Osteoblast (primary cell): Measurements from ENCODE around the gene TBX3. TPM values are rescaled to one million over a fixed set of nuclear protein-coding genes. Genes with fewer than 3 reads are reported as not detected.

ENCODE experiments used
- DNase-seq: peaks from one replicate; pipeline ENCODE4 v3.0.0; 2011; ENCODE audit warnings: low spot score, mixed read lengths; ENCODE audit not compliant: insufficient read length; ENCODE audit errors: missing footprints
- H2AFZ ChIP-seq: 2 replicates; pipeline ENCODE4 v1.6.0; 2011; ENCODE audit warnings: mild to moderate bottlenecking, low read length
- H3K27ac ChIP-seq: 2 replicates; pipeline ENCODE4 v1.5.1; 2011; ENCODE audit warnings: mild to moderate bottlenecking, low read depth, low read length, moderate library complexity
- H3K27me3 ChIP-seq: 2 replicates; pipeline ENCODE4 v1.6.0; 2012; ENCODE audit warnings: mild to moderate bottlenecking, control low read depth, inconsistent platforms, low read length, moderate library complexity; ENCODE audit not compliant: insufficient read depth
- H3K36me3 ChIP-seq: 2 replicates; pipeline ENCODE4 v1.5.1; 2011; ENCODE audit warnings: mild to moderate bottlenecking, low read length, control low read depth, moderate library complexity; ENCODE audit not compliant: insufficient read depth
- H3K4me1 ChIP-seq: 2 replicates; pipeline ENCODE4 v1.5.1; 2011; ENCODE audit warnings: mild to moderate bottlenecking, low read length, control low read depth, moderate library complexity; ENCODE audit not compliant: insufficient read depth
- H3K4me2 ChIP-seq: 2 replicates; pipeline ENCODE4 v1.6.0; 2011; ENCODE audit warnings: mild to moderate bottlenecking, low read length; ENCODE audit not compliant: insufficient read depth
- H3K4me3 ChIP-seq: fragments of 200-600 bp; sonication (generic); 3 replicates; pipeline ENCODE4 v1.5.1; 2012; ENCODE audit warnings: mild to moderate bottlenecking, low read length, inconsistent platforms; ENCODE audit not compliant: insufficient read depth
- H3K79me2 ChIP-seq: 2 replicates; pipeline ENCODE4 v1.6.0; 2012; ENCODE audit warnings: mild to moderate bottlenecking, low read length, control low read depth, inconsistent platforms; ENCODE audit not compliant: insufficient read depth
- H3K9me3 ChIP-seq: 2 replicates; pipeline ENCODE4 v1.5.1; 2011; ENCODE audit warnings: low read depth, low read length, control low read depth
- H4K20me1 ChIP-seq: 2 replicates; pipeline ENCODE4 v1.6.0; 2012; ENCODE audit warnings: mild to moderate bottlenecking, low read length, control low read depth; ENCODE audit not compliant: insufficient read depth
- total RNA-seq: library from RNA; depleted of rRNA; stranded (reverse); fragments of >200 nt; gene quantifications from 2 replicates; pipeline ENCODE4 v1.2.3, GENCODE V29; 2012
- TF ChIP-seq, protein P1 (sequence below): IDR thresholded peaks from 2 replicates; pipeline ENCODE4 v1.5.1; 2011; ENCODE audit warnings: mild to moderate bottlenecking, low read depth, low read length, moderate library complexity; ENCODE audit errors: extremely low read depth

TBX3 gene
- total RNA-seq, 1 donor, result 11.9 TPM

DNA sequence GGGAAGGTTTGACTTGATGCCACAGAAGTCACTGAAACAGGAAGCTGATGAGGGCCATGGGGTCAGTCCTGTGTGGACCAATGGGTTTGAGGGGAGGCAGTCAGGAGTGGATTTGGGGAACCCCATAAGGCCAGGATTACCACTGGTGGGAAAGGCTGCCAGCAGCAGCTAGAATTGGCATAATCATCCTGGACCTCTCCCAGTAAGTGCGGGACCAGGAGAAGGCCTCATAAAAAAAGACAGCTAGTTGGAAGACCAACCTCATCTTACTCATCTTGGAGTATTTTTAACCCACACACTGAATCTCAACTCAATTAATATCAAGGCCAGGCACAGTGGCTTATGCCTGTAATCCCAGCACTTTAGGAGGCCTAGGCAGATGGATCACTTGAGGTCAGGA is 22.7 kb downstream of the TBX3 start:
- DNase-seq, result peak; percentile 25
- H2AFZ ChIP-seq, result no peak overlapping the region
- TF ChIP-seq, protein P1, sequence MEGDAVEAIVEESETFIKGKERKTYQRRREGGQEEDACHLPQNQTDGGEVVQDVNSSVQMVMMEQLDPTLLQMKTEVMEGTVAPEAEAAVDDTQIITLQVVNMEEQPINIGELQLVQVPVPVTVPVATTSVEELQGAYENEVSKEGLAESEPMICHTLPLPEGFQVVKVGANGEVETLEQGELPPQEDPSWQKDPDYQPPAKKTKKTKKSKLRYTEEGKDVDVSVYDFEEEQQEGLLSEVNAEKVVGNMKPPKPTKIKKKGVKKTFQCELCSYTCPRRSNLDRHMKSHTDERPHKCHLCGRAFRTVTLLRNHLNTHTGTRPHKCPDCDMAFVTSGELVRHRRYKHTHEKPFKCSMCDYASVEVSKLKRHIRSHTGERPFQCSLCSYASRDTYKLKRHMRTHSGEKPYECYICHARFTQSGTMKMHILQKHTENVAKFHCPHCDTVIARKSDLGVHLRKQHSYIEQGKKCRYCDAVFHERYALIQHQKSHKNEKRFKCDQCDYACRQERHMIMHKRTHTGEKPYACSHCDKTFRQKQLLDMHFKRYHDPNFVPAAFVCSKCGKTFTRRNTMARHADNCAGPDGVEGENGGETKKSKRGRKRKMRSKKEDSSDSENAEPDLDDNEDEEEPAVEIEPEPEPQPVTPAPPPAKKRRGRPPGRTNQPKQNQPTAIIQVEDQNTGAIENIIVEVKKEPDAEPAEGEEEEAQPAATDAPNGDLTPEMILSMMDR, result no peak

DNA sequence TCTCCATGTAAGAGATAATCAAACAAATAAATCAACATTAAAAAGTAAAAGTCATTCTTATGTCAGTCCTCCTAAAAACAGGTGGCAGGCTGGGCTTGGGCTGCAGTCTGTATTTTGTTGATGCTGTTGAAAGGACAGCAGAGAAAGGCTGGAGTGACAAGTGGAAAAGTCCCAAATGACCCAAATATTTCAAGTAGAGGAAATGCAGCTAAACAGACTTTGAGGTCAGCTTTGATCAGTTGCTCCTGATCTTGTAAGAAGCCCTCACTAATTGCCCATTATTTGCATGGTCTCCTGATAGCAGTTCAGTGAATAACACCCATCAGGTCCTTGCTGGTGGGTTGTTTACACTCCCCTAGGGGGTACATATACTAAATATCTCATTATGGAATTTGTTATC is 24.9 kb downstream of the TBX3 start:
- Histone ChIP-seq H3K4me3 (no peak overlapping the region), H3K27me3 (peaks cover 1% of the 10 kb centered on the region), H3K4me1 (peaks cover 6% of the 10 kb centered on the region), H2AFZ (no peak overlapping the region), H3K4me2 (no peak overlapping the region), H3K27ac (no peak overlapping the region), H3K9me3 (no peaks in the 10 kb centered on the region), H3K36me3 (no peaks in the 10 kb centered on the region), H3K79me2 (no peaks in the 10 kb centered on the region), H4K20me1 (no peaks in the 10 kb centered on the region)
- no peak for DNase-seq
- TF ChIP-seq, protein P1, result no peak

More for the DNA sequence above, 22.7 kb downstream of the TBX3 start:
- Histone ChIP-seq H3K27me3 (peaks cover 15% of the 10 kb centered on the region), H3K79me2 (no peaks in the 10 kb centered on the region), H3K36me3 (no peaks in the 10 kb centered on the region), H3K4me1 (peaks cover 6% of the 10 kb centered on the region), H3K4me3 (no peak overlapping the region), H3K9me3 (no peaks in the 10 kb centered on the region), H4K20me1 (no peaks in the 10 kb centered on the region), H3K27ac (no peak overlapping the region), H3K4me2 (no peak overlapping the region)

DNA sequence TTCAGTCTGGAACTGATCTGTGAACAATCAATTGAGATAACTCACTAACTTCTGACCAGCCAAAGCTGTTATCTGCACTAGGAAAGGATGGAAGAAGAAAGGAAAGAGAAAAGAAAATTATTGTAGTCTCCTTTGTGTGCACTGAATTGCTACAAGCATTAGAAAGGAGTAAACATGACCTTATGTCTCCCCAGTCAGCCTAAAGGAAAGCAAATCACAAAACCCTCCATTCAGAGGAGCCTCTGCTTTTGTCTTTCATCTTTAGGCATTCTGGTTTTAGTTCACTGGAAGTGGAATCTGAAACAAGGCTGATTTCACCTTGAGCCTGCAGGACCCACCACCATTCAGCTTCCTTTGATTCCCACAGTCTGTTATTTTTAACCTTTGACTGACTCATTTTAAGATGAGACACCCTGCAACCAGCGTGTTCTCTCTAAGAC is 26.0 kb downstream of the TBX3 start:
- no peak overlapping the region for H3K4me3 ChIP-seq
- H4K20me1 ChIP-seq, result no peaks in the 10 kb centered on the region
- no peaks in the 10 kb centered on the region for H3K9me3 ChIP-seq
- H2AFZ ChIP-seq, result no peak overlapping the region
- DNase-seq, result no peak
- H3K4me1 ChIP-seq, result peaks cover 6% of the 10 kb centered on the region
- TF ChIP-seq, protein P1, result no peak
- H3K27me3 ChIP-seq, result no peaks in the 10 kb centered on the region
- H3K36me3 ChIP-seq, result no peaks in the 10 kb centered on the region
- no peaks in the 10 kb centered on the region for H3K79me2 ChIP-seq
- no peak overlapping the region for H3K4me2 ChIP-seq
- no peak overlapping the region for H3K27ac ChIP-seq

DNA sequence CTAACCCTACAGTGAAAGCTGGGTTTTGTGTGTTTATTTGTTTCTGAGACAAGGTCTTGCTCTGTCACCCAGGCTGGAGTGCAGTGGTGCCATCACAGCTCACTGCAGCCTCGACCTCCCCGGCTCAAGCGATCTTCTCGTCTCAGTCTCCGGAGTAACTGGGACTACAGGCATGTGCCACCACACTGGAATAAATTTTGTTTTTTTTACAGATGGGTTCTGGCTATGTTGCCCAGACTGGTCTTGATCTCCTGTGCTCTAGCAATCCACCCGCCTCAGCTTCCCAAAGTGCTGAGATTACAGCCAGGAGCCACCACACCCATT is 26.4 kb downstream of the TBX3 start:
- Histone ChIP-seq H3K27ac (no peak overlapping the region), H2AFZ (no peak overlapping the region), H3K79me2 (no peaks in the 10 kb centered on the region), H3K36me3 (no peaks in the 10 kb centered on the region), H4K20me1 (no peaks in the 10 kb centered on the region), H3K9me3 (no peaks in the 10 kb centered on the region), H3K4me1 (peaks cover 6% of the 10 kb centered on the region), H3K27me3 (no peaks in the 10 kb centered on the region), H3K4me2 (no peak overlapping the region), H3K4me3 (no peak overlapping the region)
- TF ChIP-seq, protein P1, result no peak
- no peak for DNase-seq
